Tibial nerve (tissue), 4 donors: ENCODE measurements around the gene NCOR1.

Experiments used
- CTCF ChIP-seq, 5 experiments: fragments of 200-600 bp in 3 of 5; fragments of 450-650 bp in 2 of 5; sonication (generic) in 3 of 5; IDR thresholded peaks; one replicate each; pipeline ENCODE4 v1.5.1; 2016 to 2019; ENCODE audit warnings: antibody characterized with exemption in 5 of 5, mild to moderate bottlenecking in 3 of 5, moderate library complexity in 2 of 5
- EP300 ChIP-seq, 2 donors: sonication (generic); formaldehyde crosslinking; IDR thresholded peaks; one replicate each; pipeline ENCODE4 v1.6.1; 2017; ENCODE audit warnings: antibody characterized with exemption in 2 of 2, mild to moderate bottlenecking in 1 of 2
- POLR2A ChIP-seq, 2 donors: fragments of 450-650 bp; IDR thresholded peaks; one replicate each; pipeline ENCODE4 v1.6.1; 2017; ENCODE audit warnings: antibody characterized with exemption in 2 of 2, mild to moderate bottlenecking in 2 of 2, moderate library complexity in 2 of 2

DNA sequence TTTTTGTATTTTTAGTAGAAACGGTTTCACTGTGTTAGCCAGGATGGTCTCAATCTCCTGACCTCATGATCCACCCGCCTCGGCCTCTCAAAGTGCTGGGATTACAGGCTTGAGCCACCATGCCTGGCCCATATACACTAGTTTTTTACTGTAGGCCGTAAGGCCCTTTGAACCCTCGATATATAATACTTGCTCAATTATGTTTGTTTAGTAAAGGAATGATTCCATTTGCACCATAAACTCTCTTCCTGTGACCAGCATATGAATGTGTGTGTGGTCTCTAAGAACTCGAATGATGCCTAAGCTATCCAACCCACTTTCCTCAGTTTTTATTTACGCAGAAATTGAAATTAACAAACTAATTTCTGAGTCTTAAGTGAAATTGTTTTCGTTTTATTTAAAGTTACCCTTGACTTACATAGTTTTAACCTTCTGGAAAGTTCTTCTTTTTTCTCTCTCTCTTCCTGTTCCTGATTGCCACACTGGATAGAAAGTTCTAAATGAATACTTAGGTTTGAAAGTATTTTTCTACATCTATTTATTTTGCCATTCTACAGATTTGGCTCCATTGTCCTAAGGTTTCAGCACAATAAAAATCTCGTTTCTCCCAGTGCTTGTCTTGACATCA is 39.6 kb upstream of the NCOR1 start:
- no peak for TF ChIP-seq CTCF (IDR thresholded peaks at IDR 0.05)
- no peak for TF ChIP-seq POLR2A (IDR thresholded peaks at IDR 0.05)
- TF ChIP-seq EP300 (IDR thresholded peaks at IDR 0.05): no peak
